ENCODE measurements around the gene FUT8. TPM values are rescaled to one million over a fixed set of nuclear protein-coding genes. Genes with fewer than 3 reads are reported as not detected.

The FUT8 gene
- total and polyA plus RNA-seq, 2 of the 8 experiments (the other 6 are each of a cell fraction or from before 2014, with no cell fraction given): 10.5 to 25.1 TPM

GRCh38 chr14:65787461-65787860 lies 374.9 kb downstream of the FUT8 start:
- Histone ChIP-seq H3K4me3 (ENCODE audit: extremely low read depth in 1 of 4, insufficient read depth in 2 of 4, low read depth in 3 of 4, low read length in 4 of 4) (no peak overlapping the region), H3K18ac (ENCODE audit: extremely low read depth, low read length) (no peak overlapping the region), H2BK120ac (replicated peaks; ENCODE audit: low read depth, low read length) (no peak overlapping the region), H3K36me3 (ENCODE audit: control insufficient read depth in 2 of 4, insufficient read depth in 4 of 4, low read length in 3 of 4) (no peaks in the 10 kb centered on the region), H3K23me2 (ENCODE audit: low read depth, low read length) (peaks cover 3% of the 10 kb centered on the region; the same call in 1 of the 2 replicates), H2AFZ (ENCODE audit: low read length) (no peak overlapping the region), H3K56ac (replicated peaks; ENCODE audit: insufficient read length, low read depth, low read length) (no peak overlapping the region), H4K8ac (ENCODE audit: extremely low read depth, insufficient read depth, low read length) (no peak overlapping the region), H4K91ac (replicated peaks; ENCODE audit: insufficient read length, low read length) (no peak overlapping the region), H4K20me1 (replicated peaks in 1 of 2; ENCODE audit: control insufficient read depth in 1 of 2, insufficient read depth in 2 of 2, low read length in 2 of 2) (peaks cover 0 to 2% of the 10 kb centered on the region in 2 experiments), H2BK5ac (ENCODE audit: low read depth, low read length) (no peak overlapping the region), H3K4me2 (ENCODE audit: insufficient read depth in 1 of 2, low read depth in 2 of 2, low read length in 2 of 2) (no peak overlapping the region), H3K4ac (replicated peaks; ENCODE audit: insufficient read length, low read depth, low read length) (no peak overlapping the region), H3K79me2 (ENCODE audit: control insufficient read depth in 1 of 2, insufficient read depth in 2 of 2, low read length in 2 of 2) (no peaks in the 10 kb centered on the region), H2BK12ac (ENCODE audit: low read depth, low read length) (no peak overlapping the region), H2BK15ac (ENCODE audit: low read length) (no peak overlapping the region), H3K14ac (ENCODE audit: insufficient read length) (no peak overlapping the region), H3K79me1 (ENCODE audit: low read depth, low read length) (no peaks in the 10 kb centered on the region), H3K23ac (ENCODE audit: insufficient read length) (no peak overlapping the region), H3K27ac (ENCODE audit: low read depth, low read length) (no peak overlapping the region), H2BK20ac (ENCODE audit: low read length) (no peak overlapping the region), H3K9me3 (ENCODE audit: insufficient read depth in 2 of 2, low read depth in 1 of 2, low read length in 1 of 2) (no peaks in the 10 kb centered on the region), H3K4me1 (replicated peaks in 1 of 4; ENCODE audit: control insufficient read depth in 3 of 4, insufficient read depth in 4 of 4, low read length in 3 of 4) (peaks cover 0 to 3% (median 0%) of the 10 kb centered on the region in 4 experiments; a peak in 4 of 7 replicates), H3K27me3 (replicated peaks in 1 of 4; ENCODE audit: control insufficient read depth in 3 of 4, extremely low read depth in 1 of 4, insufficient read depth in 3 of 4, low read length in 3 of 4) (no peaks in the 10 kb centered on the region), H4K5ac (ENCODE audit: insufficient read length, low read depth, low read length) (no peak overlapping the region), H2AK5ac (ENCODE audit: low read depth, low read length) (no peak overlapping the region), H3K9ac (replicated peaks in 1 of 4; ENCODE audit: extremely low read depth in 1 of 4, low read depth in 3 of 4, low read length in 3 of 4) (no peak overlapping the region)
- ChIA-PET CTCF (ENCODE audit: partially characterized antibody) (no interaction called here), POLR2A (ENCODE audit: partially characterized antibody) (no interaction called here)
- no peak for DNase-seq (ENCODE audit: low read depth in 1 of 2, low spot score in 2 of 2)
- no peak for FAIRE-seq
- TF ChIP-seq FOSL1 (IDR thresholded peaks at IDR 0.05; ENCODE audit: insufficient read depth, low read depth, low read length): no peak
- TF ChIP-seq KDM1A (IDR thresholded peaks at IDR 0.05; ENCODE audit: borderline replicate concordance, low read length): no peak
- TF ChIP-seq BCL11A (IDR thresholded peaks at IDR 0.05; ENCODE audit: low read depth in 2 of 2, low read length in 2 of 2): no peak

Measured in H1 (cell line).